ENCODE data around the gene ZDHHC22. TPM values are rescaled to one million over a fixed set of nuclear protein-coding genes. Genes with fewer than 3 reads are reported as not detected.

ZDHHC22 gene
- total RNA-seq, 2 donors from 2014 or later: not detected

- DNase-seq (ENCODE audit: low spot score): no peak
- H3K9me3 Mint-ChIP-seq: no peaks in the 10 kb centered on the region
- H3K4me1 Mint-ChIP-seq (ENCODE audit: low read depth in 2 of 2): peaks cover 4 to 6% of the 10 kb centered on the region in 2 donors
- no peaks in the 10 kb centered on the region for H3K36me3 Mint-ChIP-seq
- no peak for ATAC-seq
- H3K4me3 Mint-ChIP-seq: no peak overlapping the region
- no peak overlapping the region for H3K27ac Mint-ChIP-seq
- H3K27me3 Mint-ChIP-seq: peaks cover 42 to 54% of the 10 kb centered on the region in 2 donors
Measured at GRCh38 chr14:77130386-77130785, 11.2 kb downstream of the ZDHHC22 start.

- H3K36me3 Mint-ChIP-seq: no peaks in the 10 kb centered on the region
- DNase-seq (ENCODE audit: low spot score) (no peak), ATAC-seq (no peak)
- no peak overlapping the region for H3K27ac Mint-ChIP-seq
- H3K4me1 Mint-ChIP-seq (ENCODE audit: low read depth in 2 of 2): peaks cover 0 to 11% of the 10 kb centered on the region in 2 donors
- H3K27me3 Mint-ChIP-seq: peaks cover 33 to 41% of the 10 kb centered on the region in 2 donors
- H3K9me3 Mint-ChIP-seq: no peaks in the 10 kb centered on the region
- no peak overlapping the region for H3K4me3 Mint-ChIP-seq
Measured at GRCh38 chr14:77128414-77128891, 13.1 kb downstream of the ZDHHC22 start.

GRCh38 chr14:77126461-77126990 is 15.1 kb downstream of the ZDHHC22 start:
- peaks cover 0 to 18% of the 10 kb centered on the region in 2 donors for H3K4me1 Mint-ChIP-seq (ENCODE audit: low read depth in 2 of 2)
- ATAC-seq (no peak), DNase-seq (ENCODE audit: low spot score) (no peak)
- no peak overlapping the region for H3K4me3 Mint-ChIP-seq
- peaks cover 19 to 25% of the 10 kb centered on the region in 2 donors for H3K27me3 Mint-ChIP-seq
- no peaks in the 10 kb centered on the region for H3K36me3 Mint-ChIP-seq
- H3K9me3 Mint-ChIP-seq: no peaks in the 10 kb centered on the region
- no peak overlapping the region for H3K27ac Mint-ChIP-seq

- no peak for ATAC-seq
- Mint-ChIP-seq H3K27ac (no peak overlapping the region), H3K4me1 (ENCODE audit: low read depth in 2 of 2) (peaks cover 1 to 24% of the 10 kb centered on the region in 2 donors), H3K9me3 (no peaks in the 10 kb centered on the region), H3K4me3 (peak overlapping the region; percentile 65), H3K27me3 (peaks cover 19 to 25% of the 10 kb centered on the region in 2 donors), H3K36me3 (no peaks in the 10 kb centered on the region)
- DNase-seq (ENCODE audit: low spot score): no peak
Measured at GRCh38 chr14:77125823-77126325, 15.7 kb downstream of the ZDHHC22 start.

GRCh38 chr14:77125281-77125801 is 16.2 kb downstream of the ZDHHC22 start:
- no peaks in the 10 kb centered on the region for H3K36me3 Mint-ChIP-seq
- DNase-seq (ENCODE audit: low spot score) (no peak), ATAC-seq (no peak)
- peaks cover 6 to 28% of the 10 kb centered on the region in 2 donors for H3K4me1 Mint-ChIP-seq (ENCODE audit: low read depth in 2 of 2)
- H3K27ac Mint-ChIP-seq: no peak overlapping the region
- no peaks in the 10 kb centered on the region for H3K9me3 Mint-ChIP-seq
- peaks cover 19 to 25% of the 10 kb centered on the region in 2 donors for H3K27me3 Mint-ChIP-seq
- peak overlapping the region; percentile 65 for H3K4me3 Mint-ChIP-seq

GRCh38 chr14:77124345-77125280 is 17.0 kb downstream of the ZDHHC22 start:
- peak; percentile 80 to 87 for ATAC-seq
- Mint-ChIP-seq H3K4me3 (peak overlapping the region; percentile 65), H3K27me3 (peaks cover 15 to 20% of the 10 kb centered on the region in 2 donors), H3K36me3 (no peaks in the 10 kb centered on the region), H3K9me3 (no peaks in the 10 kb centered on the region), H3K4me1 (ENCODE audit: low read depth in 2 of 2) (peaks cover 6 to 28% of the 10 kb centered on the region in 2 donors), H3K27ac (no peak overlapping the region)
- DNase-seq (ENCODE audit: low spot score): no peak

- DNase-seq (ENCODE audit: low spot score): no peak
- Mint-ChIP-seq H3K36me3 (no peaks in the 10 kb centered on the region), H3K27ac (no peak overlapping the region), H3K4me3 (peak overlapping the region; percentile 44), H3K9me3 (no peaks in the 10 kb centered on the region), H3K4me1 (ENCODE audit: low read depth in 2 of 2) (peaks cover 6 to 28% of the 10 kb centered on the region in 2 donors), H3K27me3 (peaks cover 11 to 16% of the 10 kb centered on the region in 2 donors)
- ATAC-seq: no peak
Measured at GRCh38 chr14:77123381-77124325, 17.9 kb downstream of the ZDHHC22 start.

GRCh38 chr14:77122526-77123125 is 19.0 kb downstream of the ZDHHC22 start:
- Mint-ChIP-seq H3K9me3 (no peaks in the 10 kb centered on the region), H3K27me3 (peaks cover 10 to 12% of the 10 kb centered on the region in 2 donors), H3K4me3 (no peak overlapping the region), H3K36me3 (no peaks in the 10 kb centered on the region), H3K4me1 (ENCODE audit: low read depth in 2 of 2) (peaks cover 6 to 28% of the 10 kb centered on the region in 2 donors), H3K27ac (peak overlapping the region in 1 of 2 donors; percentile 84)
- no peak for ATAC-seq
- no peak for DNase-seq (ENCODE audit: low spot score)

GRCh38 chr14:77120771-77121743 is 20.5 kb downstream of the ZDHHC22 start:
- no peaks in the 10 kb centered on the region for H3K9me3 Mint-ChIP-seq

GRCh38 chr14:77119851-77120250 is 21.7 kb downstream of the ZDHHC22 start:
- no peaks in the 10 kb centered on the region for H3K9me3 Mint-ChIP-seq
- H3K4me1 Mint-ChIP-seq (ENCODE audit: low read depth in 2 of 2): peaks cover 6 to 24% of the 10 kb centered on the region in 2 donors
- no peak for DNase-seq (ENCODE audit: low spot score)
- H3K36me3 Mint-ChIP-seq: no peaks in the 10 kb centered on the region
- H3K27ac Mint-ChIP-seq: no peak overlapping the region
- no peaks in the 10 kb centered on the region for H3K27me3 Mint-ChIP-seq
- H3K4me3 Mint-ChIP-seq: no peak overlapping the region
- no peak for ATAC-seq

More at GRCh38 chr14:77120771-77121743, 20.5 kb downstream of the ZDHHC22 start:
- peak overlapping the region; percentile 58 for H3K4me3 Mint-ChIP-seq
- peak overlapping the region; percentile 72 to 84 for H3K27ac Mint-ChIP-seq
- H3K4me1 Mint-ChIP-seq (ENCODE audit: low read depth in 2 of 2): peaks cover 6 to 28% of the 10 kb centered on the region in 2 donors
- ATAC-seq: peak; percentile 46 to 63
- H3K36me3 Mint-ChIP-seq: no peaks in the 10 kb centered on the region
- peaks cover 0 to 8% of the 10 kb centered on the region in 2 donors for H3K27me3 Mint-ChIP-seq
- DNase-seq (ENCODE audit: low spot score): no peak

GRCh38 chr14:77116172-77116817 is 25.3 kb downstream of the ZDHHC22 start:
- DNase-seq (ENCODE audit: low spot score) (no peak), ATAC-seq (no peak)
- Mint-ChIP-seq H3K27me3 (no peaks in the 10 kb centered on the region), H3K36me3 (no peaks in the 10 kb centered on the region), H3K27ac (no peak overlapping the region), H3K9me3 (no peaks in the 10 kb centered on the region), H3K4me1 (ENCODE audit: low read depth in 2 of 2) (peaks cover 6 to 9% of the 10 kb centered on the region in 2 donors), H3K4me3 (no peak overlapping the region)

Measured in natural killer cell treated with Interleukin-12 subunit alpha and Interleukin-12 subunit beta and Interleukin-15 and Interleukin-18, amount 100 ng/mL, for 72 hours (primary cell).